Endometrium (tissue), 2 donors: Measurements from ENCODE around the gene ATP7A.
"Not testable (repeated sequence)": the region's sequence is repeated elsewhere in the genome, so short reads cannot be mapped to it uniquely, and the experiment has no call there.

Experiments used
- FAIRE-seq: peaks from 2 replicates; lab custom pipeline; 2012; peaks lifted over from hg19 to GRCh38; lab: Jason Lieb, UNC
- donor health status: control.
- donor health status: control.

The ATP7A gene

GRCh38 chrX:78037881-78038280, 127.4 kb downstream of the ATP7A start:
- FAIRE-seq: no peak

GRCh38 chrX:78042601-78043000, 132.1 kb downstream of the ATP7A start:
- no peak for FAIRE-seq

- no peak for FAIRE-seq
Observed at GRCh38 chrX:78046362-78046761, 135.9 kb downstream of the ATP7A start.

- FAIRE-seq: no peak
Observed at GRCh38 chrX:78048052-78048451, 137.6 kb downstream of the ATP7A start.

GRCh38 chrX:78063687-78064086, 153.2 kb downstream of the ATP7A start:
- FAIRE-seq: no peak

- FAIRE-seq: no peak
Observed at GRCh38 chrX:78064152-78064551, 153.7 kb downstream of the ATP7A start.

GRCh38 chrX:78064698-78065601, 154.5 kb downstream of the ATP7A start:
- FAIRE-seq: not testable (repeated sequence)

- no peak for FAIRE-seq
Observed at GRCh38 chrX:78066110-78066509, 155.6 kb downstream of the ATP7A start.

GRCh38 chrX:78071331-78071730, 160.8 kb downstream of the ATP7A start:
- FAIRE-seq: no peak

- not testable (repeated sequence) for FAIRE-seq
Observed at GRCh38 chrX:78073147-78074077, 162.9 kb downstream of the ATP7A start.

GRCh38 chrX:78074088-78074487, 163.6 kb downstream of the ATP7A start:
- no peak for FAIRE-seq

- FAIRE-seq: no peak
Observed at GRCh38 chrX:78075787-78076389, 165.4 kb downstream of the ATP7A start.

- FAIRE-seq: not testable (repeated sequence)
Observed at GRCh38 chrX:78081413-78081812, 170.9 kb downstream of the ATP7A start.

- FAIRE-seq: no peak
Observed at GRCh38 chrX:78092296-78092695, 181.8 kb downstream of the ATP7A start.

GRCh38 chrX:78098108-78098507, 187.6 kb downstream of the ATP7A start:
- no peak for FAIRE-seq
